IPS-NIHi11 (cell line): ENCODE data around the gene GLIPR1L2.

ENCODE experiments used
- DNase-seq: peaks from one replicate; pipeline ENCODE4 v3.0.0; 2012; ENCODE audit warnings: mixed read lengths, low spot score

The GLIPR1L2 gene

DNA sequence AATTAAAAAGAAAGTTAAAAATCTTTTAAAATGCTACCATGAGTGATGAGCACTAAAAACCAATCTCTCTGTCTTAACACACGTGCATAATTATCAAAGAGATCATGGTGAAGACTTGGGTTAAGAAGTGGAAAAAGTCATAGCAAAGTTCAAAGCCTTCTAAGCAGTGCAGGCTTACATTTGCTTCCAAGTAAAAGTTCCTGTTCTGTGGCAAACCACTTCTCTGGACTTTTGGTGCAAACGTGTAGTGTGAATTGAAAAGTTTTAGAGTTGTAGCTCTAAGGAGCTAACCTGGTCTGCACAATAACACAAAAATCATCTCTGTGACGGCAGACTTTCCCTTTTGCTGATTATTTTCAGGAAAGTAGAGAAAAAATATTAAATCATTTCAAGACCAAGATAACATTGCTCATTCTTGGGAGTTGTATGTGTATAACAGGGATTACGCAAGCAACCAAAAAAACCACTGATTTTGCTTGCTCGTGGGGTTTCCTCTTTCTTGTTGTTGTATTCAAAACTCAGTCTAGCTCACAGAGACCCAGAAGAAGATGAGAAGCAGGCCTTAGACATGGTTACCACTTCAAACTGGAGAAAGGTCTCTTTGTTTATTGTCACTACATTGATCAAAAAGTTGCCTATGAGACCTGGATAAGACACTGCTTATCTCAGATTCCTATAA is 87.4 kb downstream of the GLIPR1L2 start:
- no peak for DNase-seq

DNA sequence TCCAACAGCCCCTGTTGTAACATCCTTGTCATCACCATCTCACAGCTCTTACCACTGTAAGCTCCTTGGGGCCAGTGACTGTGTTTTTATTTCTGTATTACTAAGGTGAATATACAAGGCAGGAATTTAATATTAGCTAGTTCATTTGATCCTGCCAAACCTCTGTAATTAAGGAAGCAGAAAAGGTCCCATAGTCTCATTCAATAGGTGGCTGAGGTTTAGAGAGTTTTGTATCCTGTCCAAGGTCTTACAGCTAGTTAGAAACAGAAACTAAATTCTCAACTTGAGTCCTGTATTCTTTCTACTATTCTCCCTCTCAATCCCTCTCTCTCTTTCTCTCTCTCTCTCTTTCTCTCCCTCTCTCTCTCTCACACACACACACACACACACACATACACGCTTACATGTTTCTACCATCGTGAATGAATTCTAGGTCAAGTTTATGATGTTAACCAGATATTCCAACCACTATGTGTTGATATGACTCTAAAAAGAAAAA is 89.1 kb downstream of the GLIPR1L2 start:
- no peak for DNase-seq

DNA sequence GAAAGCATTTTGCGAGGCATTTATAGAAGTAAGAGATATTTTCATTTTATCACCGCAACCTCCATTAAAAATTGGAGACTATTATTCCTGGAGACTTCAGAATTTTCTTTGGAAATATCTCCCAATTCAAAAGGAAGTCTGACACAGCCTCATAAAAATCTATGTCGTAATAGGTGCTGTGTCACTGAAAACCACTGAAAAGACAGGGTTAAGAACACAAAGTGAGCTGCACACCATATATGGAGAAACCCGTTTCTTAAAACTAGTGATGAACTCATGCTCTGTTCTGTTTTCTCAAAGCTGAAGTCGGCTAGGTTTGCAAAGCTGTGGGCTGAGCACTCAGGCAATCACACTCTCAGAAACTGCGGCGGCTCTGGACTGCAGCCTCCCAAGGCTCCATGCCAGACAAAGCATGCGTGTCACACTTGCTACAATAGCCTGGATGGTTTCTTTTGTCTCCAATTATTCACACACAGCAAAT is 89.6 kb downstream of the GLIPR1L2 start, which contains the start of gene GLIPR1:
GLIPR1 (plus strand) TSS at position 287 of the 481 bp plus-strand sequence; CDS start at position 413, 126 bp downstream.
- DNase-seq = peak; percentile 27

DNA sequence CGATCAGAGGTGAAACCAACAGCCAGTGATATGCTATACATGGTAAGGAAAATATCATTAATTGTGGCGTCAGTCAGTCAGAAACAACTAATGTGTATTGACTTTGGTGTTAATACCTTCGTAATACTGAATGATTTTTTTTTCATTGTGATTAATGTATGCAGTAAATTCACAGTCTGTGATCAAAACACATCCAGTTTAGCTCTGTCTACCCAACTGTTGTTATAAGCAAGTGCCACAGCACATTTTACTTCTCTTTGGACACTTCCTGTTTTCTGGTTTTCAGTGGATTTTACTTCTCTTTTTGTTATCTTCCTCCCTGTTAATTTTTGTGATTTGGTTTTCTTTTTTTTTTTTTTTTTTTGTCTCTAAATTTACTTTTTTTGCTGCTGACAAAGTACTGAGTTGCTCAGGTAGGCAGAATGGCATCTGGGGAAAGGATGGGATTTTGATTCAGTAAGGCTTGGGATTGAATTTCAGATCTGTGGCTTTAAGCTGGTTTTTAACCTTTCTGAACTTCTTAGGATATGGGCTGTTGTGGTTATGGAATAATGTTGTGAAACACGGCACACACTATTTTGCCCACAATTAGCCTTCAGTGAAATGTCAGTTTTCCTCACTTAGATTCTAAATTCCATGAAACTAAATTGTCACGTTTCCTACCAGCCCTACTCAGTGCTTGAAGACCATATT is 90.3 kb downstream of the GLIPR1L2 start:
- DNase-seq = no peak

DNA sequence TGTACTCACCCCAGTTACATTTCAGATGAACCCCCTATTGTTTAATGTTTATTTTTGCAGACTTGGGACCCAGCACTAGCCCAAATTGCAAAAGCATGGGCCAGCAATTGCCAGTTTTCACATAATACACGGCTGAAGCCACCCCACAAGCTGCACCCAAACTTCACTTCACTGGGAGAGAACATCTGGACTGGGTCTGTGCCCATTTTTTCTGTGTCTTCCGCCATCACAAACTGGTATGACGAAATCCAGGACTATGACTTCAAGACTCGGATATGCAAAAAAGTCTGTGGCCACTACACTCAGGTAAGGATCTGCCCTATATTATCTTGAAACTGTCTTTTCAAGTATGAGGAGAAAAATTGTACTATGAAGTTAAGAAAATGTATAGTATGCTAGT is 90.9 kb downstream of the GLIPR1L2 start:
- no peak for DNase-seq
